NCI-H1092 (cell line): ENCODE measurements around the gene EEF2KMT.
A peak's percentile ranks its signal among the peaks of the same experiment; 100 is the strongest.
"Not testable (repeated sequence)": the region's sequence is repeated elsewhere in the genome, so short reads cannot be mapped to it uniquely, and the experiment has no call there.

Experiments used
- DNase-seq: peaks from one replicate; lab custom pipeline; 2025; lab: John Stamatoyannopoulos, UW

Gene EEF2KMT, protein sequence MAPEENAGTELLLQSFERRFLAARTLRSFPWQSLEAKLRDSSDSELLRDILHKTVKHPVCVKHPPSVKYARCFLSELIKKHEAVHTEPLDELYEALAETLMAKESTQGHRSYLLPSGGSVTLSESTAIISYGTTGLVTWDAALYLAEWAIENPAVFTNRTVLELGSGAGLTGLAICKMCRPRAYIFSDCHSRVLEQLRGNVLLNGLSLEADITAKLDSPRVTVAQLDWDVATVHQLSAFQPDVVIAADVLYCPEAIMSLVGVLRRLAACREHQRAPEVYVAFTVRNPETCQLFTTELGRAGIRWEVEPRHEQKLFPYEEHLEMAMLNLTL

GRCh38 chr16:5097470-5098220 is at the start of gene EEF2KMT:
Gene EEF2KMT (minus strand): TSS chr16:5097795. CDS start chr16:5097739, 56 bp downstream.
- DNase-seq, result peak; percentile 98

- DNase-seq, result not testable (repeated sequence)
Observed at GRCh38 chr16:5144621-5144956, 47.0 kb upstream of the EEF2KMT start.

- no peak for DNase-seq
Observed at GRCh38 chr16:5143761-5144620, 46.4 kb upstream of the EEF2KMT start.

- not testable (repeated sequence) for DNase-seq
Observed at GRCh38 chr16:5140151-5140550, 42.6 kb upstream of the EEF2KMT start.

DNA sequence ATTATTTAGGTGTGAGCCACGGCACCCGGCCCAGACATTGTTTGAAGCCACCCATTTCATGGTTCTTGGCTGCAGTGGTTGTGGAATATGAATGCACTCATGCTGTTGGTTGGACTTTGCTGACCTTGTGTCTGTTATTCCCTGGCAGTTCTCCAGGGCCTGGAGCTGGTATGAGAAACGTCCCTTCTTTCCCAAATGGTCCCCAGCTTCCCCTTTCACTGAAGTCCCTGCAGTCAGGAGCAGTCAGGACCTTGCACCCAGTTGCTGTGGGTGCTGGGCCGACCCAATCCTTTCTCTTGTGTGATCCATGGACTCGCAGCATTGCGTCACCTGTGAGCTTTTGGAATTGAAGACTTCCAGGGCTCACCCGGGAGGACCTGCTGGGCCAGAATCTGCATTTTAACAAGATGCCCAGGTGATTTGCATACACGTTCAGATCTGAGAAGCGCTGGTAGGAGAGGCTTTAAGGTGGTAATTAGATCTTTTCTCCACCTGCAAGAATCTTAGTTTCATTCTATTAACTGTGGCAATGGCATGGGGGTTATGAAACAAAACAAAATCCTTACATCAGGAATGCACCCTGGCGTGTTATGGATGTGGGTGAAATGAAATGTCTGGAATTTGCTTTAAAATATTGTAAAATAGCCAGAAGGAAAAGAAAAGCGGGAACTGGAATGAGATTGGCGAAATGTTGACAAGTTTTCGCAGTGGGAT is 37.3 kb upstream of the EEF2KMT start:
- not testable (repeated sequence) for DNase-seq

DNA sequence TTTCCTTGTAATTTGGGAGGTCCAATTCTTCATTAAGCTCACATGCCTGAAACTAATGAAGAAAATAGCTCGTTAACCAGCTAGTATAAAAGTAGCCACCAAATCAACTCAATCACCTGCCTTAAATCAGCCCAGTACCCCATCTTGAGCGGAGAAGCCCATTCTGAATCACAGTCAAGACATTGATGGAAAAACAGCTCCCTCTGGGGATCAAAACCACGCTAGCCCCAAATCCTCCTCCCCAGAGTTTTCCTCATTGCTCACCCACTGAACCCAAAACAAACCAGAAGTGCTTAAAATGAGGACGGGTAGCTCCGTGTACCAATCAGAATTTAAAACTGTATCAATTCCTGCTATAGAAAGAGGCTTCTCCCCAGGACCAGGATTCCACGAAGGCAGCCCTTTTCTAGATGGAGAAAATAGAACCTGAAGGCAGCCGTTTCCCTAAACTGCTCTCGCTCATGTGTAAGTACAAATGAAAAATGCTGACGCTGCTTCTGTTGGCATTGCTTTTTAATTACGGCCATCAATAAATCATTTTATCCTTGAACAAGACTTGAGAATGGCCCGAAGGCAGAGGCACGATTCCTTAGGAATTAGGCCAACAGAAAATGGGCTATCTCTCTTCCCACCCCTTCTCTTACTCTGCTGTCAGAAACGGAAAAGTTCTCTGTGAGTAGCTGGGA is 35.5 kb upstream of the EEF2KMT start:
- DNase-seq, result not testable (repeated sequence)

DNA sequence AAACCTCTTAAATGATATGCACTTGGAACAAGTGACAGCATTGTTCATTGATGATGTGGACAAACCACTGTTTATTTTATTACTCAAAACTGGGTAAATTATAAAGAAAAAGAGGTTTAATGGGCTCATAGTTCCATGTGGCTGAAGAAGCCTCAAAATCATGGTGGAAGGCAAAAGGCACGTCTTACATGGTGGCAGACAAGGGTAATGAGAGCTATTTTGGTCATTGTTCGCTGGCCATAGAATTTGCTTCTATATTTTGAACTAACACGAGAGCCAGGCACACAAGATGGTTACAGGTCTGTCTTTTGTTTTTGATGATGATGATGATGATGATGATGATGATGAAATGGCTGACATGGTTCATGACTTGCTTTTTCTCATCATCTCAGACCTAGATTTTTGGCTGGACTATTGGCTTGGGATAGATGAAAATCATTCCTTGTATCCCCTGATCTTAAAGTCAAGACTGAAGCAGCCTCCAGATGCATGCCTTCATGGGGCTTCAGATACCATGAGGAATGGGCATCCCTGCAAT is 33.9 kb upstream of the EEF2KMT start:
- DNase-seq, result not testable (repeated sequence)

DNA sequence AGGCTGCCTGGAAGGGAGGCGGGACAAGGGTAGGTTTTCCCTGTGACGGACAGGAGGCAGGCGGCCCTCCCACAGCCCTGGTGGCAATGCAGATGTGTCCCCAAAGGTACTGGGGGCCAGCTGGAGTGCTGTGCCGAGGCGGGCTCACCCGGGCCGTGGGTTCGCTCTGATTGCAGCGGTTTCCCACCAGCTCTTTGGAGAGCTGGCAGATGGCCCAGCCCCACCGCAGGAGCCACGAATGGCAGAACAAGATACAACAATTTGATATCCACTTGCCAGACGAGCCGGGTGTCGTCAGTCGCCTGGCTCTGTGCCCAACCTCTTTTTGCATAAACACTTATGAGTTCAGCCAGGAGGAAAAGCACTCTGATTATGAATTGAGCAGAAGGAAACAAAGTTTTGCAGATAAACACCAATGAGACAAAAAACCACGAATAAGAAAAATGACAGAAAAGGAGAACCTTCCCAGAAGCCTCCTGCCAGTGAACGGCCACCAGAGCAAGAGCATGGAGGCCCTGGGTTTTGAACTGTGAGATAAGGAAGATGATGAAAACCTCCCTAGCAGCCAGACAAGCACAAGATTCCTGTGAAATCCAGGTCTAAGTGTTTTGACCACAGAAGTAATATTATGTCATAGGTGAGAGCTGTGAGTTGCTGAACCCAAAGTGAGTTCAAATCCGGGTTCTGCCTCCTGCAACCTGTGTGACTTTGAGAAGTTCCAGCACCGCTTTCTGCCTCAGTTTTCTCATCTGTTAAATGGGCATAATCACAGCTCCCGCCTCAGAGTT is 19.9 kb upstream of the EEF2KMT start:
- DNase-seq, result peak; percentile 65

DNA sequence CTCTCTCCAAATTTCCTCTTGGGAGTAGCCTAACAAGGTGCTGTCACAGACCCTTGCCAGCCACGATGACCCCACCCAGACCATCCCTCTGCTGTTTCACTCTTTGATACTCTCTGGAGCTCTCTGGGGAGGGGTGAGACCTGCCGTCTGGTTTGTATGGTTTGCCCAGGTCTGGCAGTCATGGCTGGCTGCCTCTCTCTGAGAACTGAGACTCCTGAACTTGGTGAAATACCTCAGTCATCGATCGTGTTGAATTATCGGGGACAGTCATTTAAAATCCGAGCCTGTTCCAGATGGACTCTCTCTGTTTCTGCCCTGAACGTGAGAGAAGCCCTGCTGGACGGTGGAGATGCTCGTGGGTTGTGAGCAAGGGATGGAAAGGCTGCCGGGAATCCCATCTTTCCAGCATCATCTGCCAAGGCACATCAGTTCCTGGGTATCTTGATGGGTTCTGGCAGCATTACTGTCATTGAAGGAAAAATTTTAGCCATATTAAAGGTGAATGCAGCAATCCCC is 19.2 kb upstream of the EEF2KMT start:
- DNase-seq, result not testable (repeated sequence)

DNA sequence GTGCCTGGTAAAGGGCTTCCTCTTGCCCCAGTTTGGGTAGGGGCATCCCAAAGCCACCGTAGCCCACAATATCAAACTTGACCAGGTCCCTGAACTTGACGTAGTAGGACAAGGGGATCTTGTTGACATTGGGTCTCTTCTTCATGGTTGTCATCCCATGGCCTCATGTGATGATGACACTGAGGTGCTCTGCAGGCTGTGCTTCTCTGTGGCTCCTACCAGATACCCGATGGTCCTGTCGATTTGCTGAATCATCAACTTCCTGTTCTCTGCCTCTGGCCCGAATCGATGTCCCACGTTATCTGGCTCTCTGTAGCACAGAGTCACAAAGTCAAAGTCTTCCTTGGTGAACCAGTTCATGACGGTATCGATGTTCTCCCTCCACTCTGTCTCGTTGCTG is 13.3 kb upstream of the EEF2KMT start:
- not testable (repeated sequence) for DNase-seq

- DNase-seq, result no peak
Observed at GRCh38 chr16:5108505-5109158, 11.0 kb upstream of the EEF2KMT start.

- not testable (repeated sequence) for DNase-seq
Observed at GRCh38 chr16:5105039-5105438, 7.4 kb upstream of the EEF2KMT start.

GRCh38 chr16:5103296-5104032 is 5.9 kb upstream of the EEF2KMT start:
- not testable (repeated sequence) for DNase-seq

DNA sequence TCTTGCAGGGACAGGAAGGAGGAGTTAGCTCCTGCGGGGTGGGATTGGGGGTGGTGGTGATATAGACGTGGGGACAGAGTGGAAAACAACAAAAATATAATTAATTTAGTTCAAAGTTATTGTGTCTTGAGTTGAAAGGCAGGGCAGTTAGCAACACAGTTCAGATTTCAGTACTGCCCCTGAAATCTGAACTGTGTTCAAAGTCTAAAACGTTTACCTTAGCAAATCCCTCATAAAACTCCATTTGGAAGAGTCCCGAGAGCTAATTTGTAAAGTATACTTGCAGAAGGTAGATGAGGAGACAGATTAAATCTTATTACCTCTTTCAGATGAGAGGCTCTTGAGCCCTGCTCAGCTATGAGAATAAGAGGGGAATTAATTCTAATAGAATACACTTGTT is 1.6 kb upstream of the EEF2KMT start:
- not testable (repeated sequence) for DNase-seq

DNA sequence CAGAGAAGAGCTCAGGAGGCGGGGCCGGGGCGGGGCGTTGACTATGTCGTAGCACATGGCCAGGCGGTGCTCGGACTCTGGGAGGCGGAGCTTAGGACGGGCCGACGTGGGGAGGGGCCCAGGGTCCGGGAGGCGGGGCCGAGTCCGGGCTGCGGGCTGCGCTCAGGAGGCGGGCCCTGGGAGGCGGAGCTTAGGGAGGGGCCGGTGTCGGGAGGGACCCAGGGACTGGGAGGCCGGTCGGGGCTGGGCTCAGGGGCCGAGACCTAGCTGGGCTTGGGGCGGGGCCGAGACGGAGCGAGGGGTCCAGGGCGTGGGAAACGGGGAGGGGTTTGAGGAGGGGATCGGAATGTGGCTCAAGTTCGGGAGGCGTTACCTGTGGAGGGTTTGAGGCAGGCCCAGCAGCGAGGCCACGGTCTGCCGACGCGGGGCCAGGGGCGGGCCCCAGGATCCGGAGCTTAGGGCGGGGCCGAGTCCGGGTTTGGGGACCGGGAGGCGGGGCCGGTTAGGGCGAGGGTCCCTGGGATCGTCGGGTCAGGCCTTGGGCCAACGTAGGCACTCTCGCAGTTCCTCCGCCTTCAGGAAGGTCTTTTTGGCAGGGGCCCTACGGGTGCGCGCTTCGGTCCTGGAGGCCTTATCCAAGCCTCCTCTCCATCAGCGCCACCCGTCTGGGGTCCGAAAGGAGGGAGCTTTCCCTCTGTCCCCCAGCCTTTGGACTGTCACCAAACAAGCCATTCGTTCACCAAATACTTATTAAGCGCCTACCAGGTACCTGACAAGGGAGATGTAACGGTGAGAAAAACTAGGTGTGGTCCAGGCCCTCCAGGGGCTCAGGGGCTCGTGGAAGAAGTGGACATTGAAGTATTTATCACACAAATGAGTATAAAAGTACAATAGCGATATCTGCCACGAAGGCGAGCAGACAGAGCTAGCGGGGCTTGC is 895 bp upstream of the EEF2KMT start:
- DNase-seq, result not testable (repeated sequence)

DNA sequence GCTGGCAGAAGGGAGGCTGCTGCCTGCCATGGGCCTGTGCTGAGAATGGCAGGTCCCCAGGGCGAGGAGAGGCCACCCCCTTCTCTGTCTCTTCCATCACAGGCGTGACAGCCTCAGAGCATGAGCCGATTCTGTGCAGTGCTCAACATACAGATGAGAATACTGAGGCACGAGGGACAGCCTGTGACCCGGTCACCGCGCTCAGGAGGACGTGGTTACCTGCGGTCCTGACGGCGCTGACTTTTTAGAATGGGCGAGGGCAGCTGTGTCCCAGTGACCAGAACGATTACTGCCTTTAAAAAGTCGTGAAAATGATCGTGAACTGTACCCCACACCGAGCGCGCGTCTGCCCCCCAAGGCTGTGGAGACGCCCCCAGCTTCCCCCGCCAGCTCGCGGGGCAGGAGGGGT is 530 bp downstream of the EEF2KMT start:
- DNase-seq, result not testable (repeated sequence)

- DNase-seq, result not testable (repeated sequence)
Observed at GRCh38 chr16:5096437-5097060, 1.0 kb downstream of the EEF2KMT start.
